Transverse colon (tissue), 4 donors: ENCODE results near the gene MCC. TPM values are rescaled to one million over a fixed set of nuclear protein-coding genes. Genes with fewer than 3 reads are reported as not detected.

Experiments
- DNase-seq: peaks from one replicate; pipeline ENCODE4 v3.0.0-alpha.2; 2019
- H3K27ac ChIP-seq, 4 donors: fragments of 200-600 bp; sonication (generic); 2 replicates each; pipeline ENCODE4 v1.5.1; 2016 to 2018; ENCODE audit warnings: inconsistent platforms in 4 of 4
- H3K27me3 ChIP-seq: fragments of 200-600 bp; sonication (generic); 2 replicates; pipeline ENCODE4 v1.5.1; 2017; ENCODE audit warnings: inconsistent platforms
- H3K36me3 ChIP-seq, 4 donors: fragments of 200-600 bp; sonication (generic); 2 replicates each; pipeline ENCODE4 v1.5.1; 2017 to 2019; ENCODE audit warnings: inconsistent platforms in 4 of 4
- H3K4me1 ChIP-seq, 4 donors: fragments of 200-600 bp; sonication (generic); 2 replicates each; pipeline ENCODE4 v1.5.1; 2017 to 2020; ENCODE audit warnings: inconsistent platforms in 4 of 4
- H3K4me3 ChIP-seq, 4 donors: fragments of 200-600 bp; sonication (generic); 1 replicate in 1 of 4; 2 replicates in 3 of 4; pipeline versions ENCODE4 v1.5.1 to v1.6.1; 2017 to 2019; ENCODE audit warnings: inconsistent platforms in 4 of 4
- H3K9me3 ChIP-seq, 2 donors: fragments of 200-600 bp; sonication (generic); 2 replicates each; pipeline ENCODE4 v1.5.1; 2017 to 2019; ENCODE audit warnings: inconsistent platforms in 2 of 2
- EP300 ChIP-seq: sonication (generic); formaldehyde crosslinking; IDR thresholded peaks from one replicate; pipeline ENCODE4 v1.6.1; 2017; ENCODE audit warnings: antibody characterized with exemption, low read depth
- POLR2A ChIP-seq: fragments of 450-650 bp; IDR thresholded peaks from one replicate; pipeline ENCODE4 v1.6.1; 2016; ENCODE audit warnings: antibody characterized with exemption, mild to moderate bottlenecking, moderate library complexity
- POLR2AphosphoS5 ChIP-seq, 3 donors: sonication (generic); formaldehyde crosslinking; IDR thresholded peaks; one replicate each; pipeline ENCODE4 v1.6.1; 2016; ENCODE audit warnings: antibody characterized with exemption in 3 of 3
- WGBS, 2 donors: methylation state at CpG; one replicate each; pipeline ENCODE4 v1.1.5; 2018; ENCODE audit warnings: low coverage in 1 of 2; 5-methylcytosine and 5-hydroxymethylcytosine counted together
- in situ Hi-C, 4 donors: fragments of 200-750 bp; cut with MboI; loops; one replicate each; pipeline versions ENCODE4 v1.15.0 to v1.15.1; 2017; ENCODE audit warnings: low sequenced_read_pairs in 3 of 4, low pct_ligation_motif_present in 1 of 4, low pct_unique_long_range_greater_than_20kb in 1 of 4
- intact Hi-C: fragments of 100-400 bp; cut with DNase I; formaldehyde crosslinking; loops from one replicate; pipeline ENCODE4 v1.15.1; 2023; ENCODE audit warnings: low total_unique reads
- total RNA-seq, 4 donors: library from RNA; depleted of rRNA; stranded (reverse); fragments of >200 nt; gene quantifications; one replicate each; pipeline ENCODE4 v1.1.0, GENCODE V29; 2016
- TF ChIP-seq, protein P1 (sequence below), 5 experiments: fragments of 200-600 bp in 3 of 5; fragments of 450-650 bp in 2 of 5; sonication (generic) in 3 of 5; IDR thresholded peaks; 1 replicate in 2 of 5; 2 replicates in 3 of 5; pipeline ENCODE4 v1.5.1; 2016 to 2017; ENCODE audit warnings: antibody characterized with exemption in 5 of 5, inconsistent platforms in 3 of 5, mild to moderate bottlenecking in 2 of 5, moderate library complexity in 1 of 5

Gene MCC
- total RNA-seq, 4 donors from 2014 or later = 2.6 to 28.4 (median 16.4) TPM

DNA sequence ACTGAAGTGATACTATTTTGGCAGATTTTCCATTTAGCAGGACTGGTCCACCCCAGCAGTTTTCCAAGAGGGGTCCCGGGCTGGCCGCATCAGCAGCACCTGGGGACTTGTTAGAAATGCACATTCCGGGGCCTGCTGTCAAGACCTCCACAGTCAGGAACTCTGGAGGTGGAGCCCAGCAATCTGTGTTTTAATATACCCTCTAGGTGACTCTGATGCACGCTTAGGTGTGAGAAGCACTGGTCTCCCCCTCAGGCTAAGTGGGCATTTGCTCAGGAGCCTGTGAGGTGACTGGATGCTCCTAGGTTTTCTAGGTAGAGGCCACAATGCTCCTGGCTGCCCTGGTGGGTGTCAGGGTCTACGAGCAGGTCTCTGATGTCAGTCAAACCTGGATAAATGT lies 430.0 kb downstream of the MCC start:
- no peaks in the 10 kb centered on the region for H3K9me3 ChIP-seq
- no peaks in the 10 kb centered on the region for H3K27me3 ChIP-seq
- intact Hi-C loops (no loop called here), in situ Hi-C loops (no loop called here)
- H3K27ac ChIP-seq = no peak overlapping the region
- H3K4me1 ChIP-seq = no peaks in the 10 kb centered on the region
- DNase-seq = no peak
- no peaks in the 10 kb centered on the region for H3K36me3 ChIP-seq
- 92% methylated on average over 5 of the region's 5 CpGs; no CpG with 5 or more reads in 1 of the 2 donors for whole genome bisulfite sequencing, 2 donors
- no peak overlapping the region for H3K4me3 ChIP-seq
- TF ChIP-seq POLR2AphosphoS5 (IDR thresholded peaks at IDR 0.05) (no peak), POLR2A (no peak), EP300 (no peak)
- TF ChIP-seq, protein P1, sequence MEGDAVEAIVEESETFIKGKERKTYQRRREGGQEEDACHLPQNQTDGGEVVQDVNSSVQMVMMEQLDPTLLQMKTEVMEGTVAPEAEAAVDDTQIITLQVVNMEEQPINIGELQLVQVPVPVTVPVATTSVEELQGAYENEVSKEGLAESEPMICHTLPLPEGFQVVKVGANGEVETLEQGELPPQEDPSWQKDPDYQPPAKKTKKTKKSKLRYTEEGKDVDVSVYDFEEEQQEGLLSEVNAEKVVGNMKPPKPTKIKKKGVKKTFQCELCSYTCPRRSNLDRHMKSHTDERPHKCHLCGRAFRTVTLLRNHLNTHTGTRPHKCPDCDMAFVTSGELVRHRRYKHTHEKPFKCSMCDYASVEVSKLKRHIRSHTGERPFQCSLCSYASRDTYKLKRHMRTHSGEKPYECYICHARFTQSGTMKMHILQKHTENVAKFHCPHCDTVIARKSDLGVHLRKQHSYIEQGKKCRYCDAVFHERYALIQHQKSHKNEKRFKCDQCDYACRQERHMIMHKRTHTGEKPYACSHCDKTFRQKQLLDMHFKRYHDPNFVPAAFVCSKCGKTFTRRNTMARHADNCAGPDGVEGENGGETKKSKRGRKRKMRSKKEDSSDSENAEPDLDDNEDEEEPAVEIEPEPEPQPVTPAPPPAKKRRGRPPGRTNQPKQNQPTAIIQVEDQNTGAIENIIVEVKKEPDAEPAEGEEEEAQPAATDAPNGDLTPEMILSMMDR (IDR thresholded peaks at IDR 0.05) = no peak

DNA sequence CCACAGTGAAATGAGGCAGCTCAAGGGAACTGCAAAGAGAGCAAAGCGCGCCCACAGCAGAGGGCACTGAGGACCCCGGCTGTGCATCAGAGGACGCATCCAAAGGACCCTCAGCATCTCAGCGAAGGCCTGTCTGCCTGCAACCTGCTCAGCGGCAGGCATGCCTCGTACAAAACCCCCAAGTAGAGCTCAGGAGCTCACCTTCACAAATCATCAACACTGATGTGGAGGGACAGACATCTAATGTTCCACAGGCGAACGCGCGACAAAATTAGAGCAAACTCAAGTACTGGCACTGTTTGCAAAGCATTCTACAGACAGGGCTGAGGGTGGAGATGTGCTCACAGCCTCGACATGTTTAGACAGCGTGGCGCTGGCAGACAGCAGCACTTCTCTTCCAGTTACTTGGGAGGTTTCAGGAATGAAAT lies 430.7 kb downstream of the MCC start:
- no peak for DNase-seq
- no peak for TF ChIP-seq EP300
- no peak for TF ChIP-seq POLR2AphosphoS5 (IDR thresholded peaks at IDR 0.05)
- no peak for TF ChIP-seq POLR2A
- TF ChIP-seq, protein P1 (IDR thresholded peaks at IDR 0.05) = no peak
- intact Hi-C loops = no loop called here
- H3K27me3 ChIP-seq = no peaks in the 10 kb centered on the region
- in situ Hi-C loops = no loop called here
- no peak overlapping the region for H3K4me3 ChIP-seq
- no peak overlapping the region for H3K27ac ChIP-seq
- no peaks in the 10 kb centered on the region for H3K4me1 ChIP-seq
- H3K36me3 ChIP-seq = no peaks in the 10 kb centered on the region
- no peaks in the 10 kb centered on the region for H3K9me3 ChIP-seq
- 79% methylated on average over 14 of the region's 14 CpGs; no CpG with 5 or more reads in 1 of the 2 donors for WGBS, 2 donors

DNA sequence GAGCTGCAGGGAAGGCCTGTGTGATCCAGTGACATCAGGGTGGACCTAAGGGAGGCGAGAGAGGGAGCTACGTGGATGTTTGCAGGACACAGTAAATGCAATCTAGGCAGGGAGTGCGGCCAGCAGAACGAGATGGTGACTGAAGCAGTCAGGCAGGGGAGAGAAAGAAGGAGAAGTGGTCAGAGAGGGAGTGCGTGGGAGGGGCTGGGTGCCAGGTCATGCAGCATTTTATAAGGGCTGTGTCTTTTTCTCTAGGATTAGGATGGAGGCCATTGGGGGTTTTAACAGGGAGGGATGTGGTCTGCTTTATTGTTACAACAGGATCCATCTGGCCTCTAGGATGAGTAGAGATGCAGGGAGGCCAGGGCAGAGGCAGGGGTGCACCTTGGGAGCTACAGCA lies 431.3 kb downstream of the MCC start:
- 71 to 84% methylated on average over 5 of the region's 5 CpGs for WGBS, 2 donors
- DNase-seq = no peak
- H3K27ac ChIP-seq = no peak overlapping the region
- no peaks in the 10 kb centered on the region for H3K4me1 ChIP-seq
- H3K9me3 ChIP-seq = no peaks in the 10 kb centered on the region
- H3K36me3 ChIP-seq = no peaks in the 10 kb centered on the region
- intact Hi-C loops (no loop called here), in situ Hi-C loops (no loop called here)
- TF ChIP-seq, protein P1 (IDR thresholded peaks at IDR 0.05) = no peak
- TF ChIP-seq POLR2A (no peak), POLR2AphosphoS5 (IDR thresholded peaks at IDR 0.05) (no peak), EP300 (no peak)
- no peak overlapping the region for H3K4me3 ChIP-seq
- no peaks in the 10 kb centered on the region for H3K27me3 ChIP-seq

DNA sequence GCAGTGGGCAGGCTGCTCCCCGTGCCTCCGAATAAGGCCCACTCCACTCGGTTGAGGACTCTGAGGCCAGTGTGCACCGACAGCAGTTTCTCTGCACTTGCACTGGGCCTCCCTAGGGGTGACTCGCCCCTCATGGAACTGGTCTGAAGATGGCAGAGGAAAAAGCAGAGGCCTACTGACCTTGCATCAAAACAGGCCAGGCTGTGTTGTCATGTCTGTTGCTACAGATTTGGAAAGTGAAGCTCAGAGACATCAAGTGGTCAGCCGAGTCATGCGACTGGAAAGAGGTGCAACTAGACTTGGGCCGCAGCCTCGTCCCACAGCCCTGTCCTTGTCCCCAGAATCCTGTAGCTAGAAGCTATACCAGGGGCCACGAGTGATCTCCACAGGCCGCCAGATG lies 433.4 kb downstream of the MCC start:
- intact Hi-C loops (no loop called here), in situ Hi-C loops (no loop called here)
- no peak overlapping the region for H3K27ac ChIP-seq
- no peak overlapping the region for H3K4me3 ChIP-seq
- 93% methylated on average over 11 of the region's 11 CpGs; no CpG with 5 or more reads in 1 of the 2 donors for WGBS, 2 donors
- no peaks in the 10 kb centered on the region for H3K36me3 ChIP-seq
- no peak for DNase-seq
- H3K27me3 ChIP-seq = no peaks in the 10 kb centered on the region
- TF ChIP-seq POLR2AphosphoS5 (IDR thresholded peaks at IDR 0.05) (no peak), EP300 (no peak), POLR2A (no peak)
- TF ChIP-seq, protein P1 (IDR thresholded peaks at IDR 0.05) = no peak
- H3K9me3 ChIP-seq = no peaks in the 10 kb centered on the region
- H3K4me1 ChIP-seq = peaks cover 0 to 5% (median 0%) of the 10 kb centered on the region in 4 donors
